ENCODE measurements around the gene GRHL1.
"Not testable (repeated sequence)": the region's sequence is repeated elsewhere in the genome, so short reads cannot be mapped to it uniquely, and the experiment has no call there.

The GRHL1 gene

GRCh38 chr2:10009271-10009810 is 57.8 kb downstream of the GRHL1 start:
- DNase-seq (ENCODE audit: low read depth in 2 of 2) = no peak

- DNase-seq (ENCODE audit: low read depth in 2 of 2) = no peak
Observed at GRCh38 chr2:10009811-10010781, 58.6 kb downstream of the GRHL1 start.

DNA sequence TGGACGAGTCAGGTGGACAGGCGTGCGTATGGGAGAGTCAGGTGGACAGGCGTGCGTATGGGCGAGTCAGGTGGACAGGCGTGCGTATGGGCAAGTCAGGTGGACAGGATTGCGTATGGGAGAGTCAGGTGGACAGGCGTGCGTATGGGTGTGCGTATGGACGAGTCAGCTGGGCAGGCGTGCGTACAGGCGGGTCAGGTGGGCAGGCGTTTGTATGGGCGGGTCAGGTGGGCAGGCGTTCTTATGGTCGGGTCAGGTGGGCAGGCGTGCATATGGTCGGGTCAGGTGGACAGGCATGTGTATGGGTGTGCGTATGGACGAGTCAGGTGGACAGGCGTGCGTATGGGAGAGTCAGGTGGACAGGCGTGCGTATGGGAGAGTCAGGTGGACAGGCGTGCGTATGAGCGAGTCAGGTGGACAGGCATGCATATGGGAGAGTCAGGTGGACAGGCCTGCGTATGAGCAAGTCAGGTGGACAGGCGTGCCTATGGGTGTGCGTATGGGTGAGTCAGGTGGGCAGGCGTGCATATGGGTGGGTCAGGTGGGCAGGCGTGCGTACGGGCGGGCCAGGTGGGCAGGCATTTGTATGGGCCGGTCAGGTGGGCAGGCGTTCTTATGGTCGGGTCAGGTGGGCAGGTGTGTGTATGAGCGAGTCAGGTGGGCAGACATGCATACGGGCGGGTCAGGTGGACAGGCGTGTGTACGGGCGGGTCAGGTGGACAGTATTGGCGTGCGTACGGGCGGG is 59.5 kb downstream of the GRHL1 start:
- DNase-seq (ENCODE audit: low read depth in 2 of 2) = not testable (repeated sequence)

GRCh38 chr2:10011606-10012325 is 60.3 kb downstream of the GRHL1 start:
- DNase-seq (ENCODE audit: low read depth in 2 of 2) = not testable (repeated sequence)

- not testable (repeated sequence) for DNase-seq (ENCODE audit: low read depth in 2 of 2)
Observed at GRCh38 chr2:10012366-10012962, 61.0 kb downstream of the GRHL1 start.

DNA sequence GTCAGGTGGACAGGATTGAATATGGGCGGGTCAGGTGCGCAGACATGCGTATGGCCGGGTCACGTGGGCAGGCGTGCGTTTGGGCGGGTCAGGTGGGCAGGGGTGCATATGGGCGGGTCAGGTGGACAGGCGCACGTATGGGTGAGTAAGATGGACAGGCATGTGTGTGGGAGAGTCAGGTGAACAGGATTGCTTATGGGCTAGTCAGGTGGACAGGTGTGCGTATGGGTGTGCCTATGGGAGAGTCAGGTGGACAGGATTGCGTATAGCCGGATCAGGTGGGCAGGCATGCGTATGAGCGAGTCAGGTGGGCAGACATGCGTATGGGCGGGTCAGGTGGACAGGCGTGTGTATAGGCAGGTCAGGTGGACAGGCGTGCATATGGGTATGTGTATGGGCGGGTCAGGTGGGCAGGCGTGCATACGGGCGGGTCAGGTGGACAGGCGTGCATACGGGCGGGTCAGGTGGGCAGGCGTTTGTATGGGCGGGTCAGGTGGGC is 61.5 kb downstream of the GRHL1 start:
- no peak for DNase-seq (ENCODE audit: low read depth in 2 of 2)

DNA sequence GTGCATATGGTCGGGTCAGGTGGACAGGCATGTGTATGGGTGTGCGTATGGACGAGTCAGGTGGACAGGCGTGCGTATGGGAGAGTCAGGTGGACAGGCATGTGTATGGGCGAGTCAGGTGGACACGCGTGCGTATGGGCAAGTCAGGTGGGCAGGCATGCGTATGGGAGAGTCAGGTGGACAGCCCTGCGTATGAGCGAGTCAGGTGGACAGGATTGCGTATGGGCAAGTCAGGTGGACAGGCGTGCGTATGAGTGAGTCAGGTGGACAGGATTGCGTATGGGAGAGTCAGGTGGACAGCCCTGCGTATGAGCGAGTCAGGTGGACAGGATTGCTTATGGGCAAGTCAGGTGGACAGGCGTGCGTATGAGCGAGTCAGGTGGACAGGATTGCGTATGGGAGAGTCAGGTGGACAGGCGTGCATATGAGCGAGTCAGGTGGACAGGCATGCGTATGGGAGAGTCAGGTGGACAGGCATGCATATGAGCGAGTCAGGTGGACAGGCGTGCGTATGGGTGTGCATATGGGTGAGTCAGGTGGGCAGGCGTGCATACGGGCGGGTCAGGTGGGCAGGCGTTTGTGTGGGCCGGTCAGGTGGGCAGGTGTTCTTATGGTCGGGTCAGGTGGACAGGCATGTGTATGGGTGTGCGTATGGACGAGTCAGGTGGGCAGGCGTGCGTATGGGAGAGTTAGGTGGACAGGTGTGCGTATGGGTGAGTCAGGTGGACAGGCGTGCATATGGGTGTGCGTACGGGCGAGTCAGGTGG is 62.3 kb downstream of the GRHL1 start:
- not testable (repeated sequence) for DNase-seq (ENCODE audit: low read depth in 2 of 2)

DNA sequence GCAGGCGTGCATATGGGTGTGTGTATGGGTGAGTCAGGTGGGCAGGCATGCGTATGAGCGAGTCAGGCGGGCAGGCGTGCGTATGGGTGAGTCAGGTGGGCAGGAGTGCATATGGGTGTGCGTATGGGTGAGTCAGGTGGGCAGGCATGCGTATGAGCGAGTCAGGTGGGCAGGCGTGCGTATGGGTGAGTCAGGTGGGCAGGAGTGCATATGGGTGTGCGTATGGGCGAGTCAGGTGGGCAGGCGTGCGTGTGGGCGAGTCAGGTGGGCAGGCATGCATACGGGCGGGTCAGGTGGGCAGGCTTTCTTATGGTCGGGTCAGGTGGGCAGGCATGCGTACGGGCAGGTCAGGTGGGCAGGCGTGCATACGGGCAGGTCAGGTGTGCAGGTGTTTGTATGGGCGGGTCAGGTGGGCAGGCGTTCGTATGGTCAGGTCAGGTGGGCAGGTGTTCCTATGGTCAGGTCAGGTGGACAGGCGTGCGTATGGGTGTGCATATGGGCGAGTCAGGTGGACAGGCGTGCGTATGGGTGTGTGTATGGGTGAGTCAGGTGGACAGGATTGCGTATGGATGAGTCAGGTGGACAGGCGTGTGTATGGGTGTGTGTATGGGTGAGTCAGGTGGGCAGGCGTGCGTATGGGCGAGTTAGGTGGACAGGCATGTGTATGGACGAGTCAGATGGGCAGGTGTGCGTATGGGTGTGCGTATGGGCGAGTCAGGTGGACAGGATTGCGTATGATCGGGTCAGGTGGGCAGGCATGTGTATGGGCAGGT is 63.1 kb downstream of the GRHL1 start:
- no peak for DNase-seq (ENCODE audit: low read depth in 2 of 2)

DNA sequence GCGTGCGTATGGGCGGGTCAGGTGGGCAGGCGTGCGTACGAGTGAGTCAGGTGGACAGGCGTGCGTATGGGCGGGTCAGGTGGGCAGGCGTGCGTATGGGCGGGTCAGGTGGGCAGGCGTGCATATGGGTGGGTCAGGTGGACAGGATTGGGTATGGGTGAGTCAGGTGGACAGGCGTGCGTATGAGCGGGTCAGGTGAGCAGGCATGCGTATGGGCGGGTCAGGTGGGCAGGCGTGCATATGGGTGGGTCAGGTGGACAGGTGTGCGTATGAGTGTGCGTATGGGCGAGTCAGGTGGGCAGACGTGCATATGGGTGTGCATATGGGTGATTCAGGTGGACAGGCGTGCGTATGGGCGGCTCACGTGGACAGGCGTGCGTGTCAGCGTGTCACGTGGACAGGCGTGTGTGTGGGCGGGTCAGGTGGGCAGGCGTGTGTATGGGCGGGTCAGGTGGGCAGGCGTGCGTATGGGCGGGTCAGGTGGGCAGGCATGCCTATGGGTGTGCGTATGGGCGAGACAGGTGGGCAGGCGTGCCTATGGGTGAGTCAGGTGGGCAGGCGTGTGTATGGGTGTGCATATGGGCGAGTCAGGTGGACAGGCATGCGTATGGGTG is 64.0 kb downstream of the GRHL1 start:
- not testable (repeated sequence) for DNase-seq (ENCODE audit: low read depth in 2 of 2)

DNA sequence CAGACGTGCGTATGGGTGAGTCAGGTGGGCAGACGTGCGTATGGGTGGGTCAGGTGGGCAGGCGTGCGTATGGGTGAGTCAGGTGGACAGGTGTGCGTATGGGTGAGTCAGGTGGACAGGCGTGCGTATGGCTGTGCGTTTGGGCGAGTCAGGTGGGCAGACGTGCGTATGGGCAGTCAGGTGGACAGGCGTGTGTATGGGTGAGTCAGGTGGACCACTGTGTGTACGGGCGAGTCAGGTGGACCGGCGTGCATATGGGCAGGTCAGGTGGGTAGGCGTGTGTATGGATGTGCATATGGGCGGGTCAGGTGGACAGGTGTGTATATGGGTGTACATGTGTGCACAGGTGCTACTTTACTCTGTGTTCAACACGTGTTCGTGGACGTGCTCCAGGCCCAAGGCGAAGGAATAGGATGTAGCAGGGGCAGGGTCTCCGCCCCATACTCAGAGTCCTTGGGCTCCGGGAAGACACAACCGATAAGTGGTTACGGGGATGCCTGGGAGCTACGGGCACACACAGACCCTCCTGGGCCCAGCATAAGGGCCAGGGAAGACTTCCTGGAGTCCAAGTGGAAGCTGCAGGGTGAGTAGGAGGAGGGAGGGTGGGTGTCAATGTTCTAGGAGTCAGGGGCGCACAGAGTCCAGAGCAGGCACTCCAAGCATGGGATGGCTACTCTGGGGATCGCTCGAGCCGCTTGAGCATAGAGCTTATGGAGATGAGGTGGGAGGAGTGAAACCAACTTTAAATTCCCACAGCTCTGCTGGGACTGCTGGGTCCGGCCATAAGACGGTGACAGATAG is 64.7 kb downstream of the GRHL1 start:
- no peak for DNase-seq (ENCODE audit: low read depth in 2 of 2)

DNA sequence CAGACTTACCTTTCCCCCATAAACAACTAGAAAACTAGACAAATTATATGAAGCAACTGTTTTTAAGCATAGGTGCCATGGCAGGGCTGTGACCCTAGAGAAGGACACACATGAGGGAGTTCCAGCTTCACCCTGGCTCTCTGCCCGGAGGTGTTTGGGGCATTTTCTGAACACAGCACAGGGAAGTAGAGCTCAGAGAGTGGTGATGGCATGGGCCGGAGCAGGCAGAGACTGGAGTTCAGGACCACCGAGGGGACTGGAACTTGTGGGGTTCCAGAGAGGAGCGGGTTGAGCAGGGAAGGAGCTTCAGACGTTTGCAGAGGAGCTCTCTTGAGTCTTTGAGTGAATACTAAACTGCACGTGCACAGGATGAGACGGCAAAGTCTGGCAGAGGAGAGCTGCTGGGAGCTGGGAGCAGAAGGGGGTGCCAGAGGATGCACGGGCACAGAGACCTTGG is 65.3 kb downstream of the GRHL1 start:
- no peak for DNase-seq (ENCODE audit: low read depth in 2 of 2)

- DNase-seq (ENCODE audit: low read depth in 2 of 2) = no peak
Observed at GRCh38 chr2:10017313-10017941, 65.9 kb downstream of the GRHL1 start.

DNA sequence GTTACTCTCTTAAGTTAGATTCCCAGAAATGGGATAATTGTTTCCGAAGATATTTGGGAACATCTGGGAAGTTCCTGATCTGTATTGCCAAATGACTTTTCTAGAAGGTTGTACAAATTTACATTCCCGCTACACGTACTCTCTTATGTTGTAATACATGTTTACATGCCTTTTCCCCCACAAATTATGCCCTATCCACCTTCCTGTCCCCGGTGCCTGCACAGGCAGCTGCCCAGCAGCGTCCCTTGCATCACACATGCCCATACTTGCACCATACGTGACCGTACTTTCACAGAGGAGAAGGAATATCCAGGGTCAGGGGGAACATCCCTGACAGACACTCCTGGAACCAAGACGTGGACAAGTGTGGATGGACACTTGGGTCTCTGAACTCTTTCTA is 67.7 kb downstream of the GRHL1 start:
- DNase-seq (ENCODE audit: low read depth in 2 of 2) = no peak

DNA sequence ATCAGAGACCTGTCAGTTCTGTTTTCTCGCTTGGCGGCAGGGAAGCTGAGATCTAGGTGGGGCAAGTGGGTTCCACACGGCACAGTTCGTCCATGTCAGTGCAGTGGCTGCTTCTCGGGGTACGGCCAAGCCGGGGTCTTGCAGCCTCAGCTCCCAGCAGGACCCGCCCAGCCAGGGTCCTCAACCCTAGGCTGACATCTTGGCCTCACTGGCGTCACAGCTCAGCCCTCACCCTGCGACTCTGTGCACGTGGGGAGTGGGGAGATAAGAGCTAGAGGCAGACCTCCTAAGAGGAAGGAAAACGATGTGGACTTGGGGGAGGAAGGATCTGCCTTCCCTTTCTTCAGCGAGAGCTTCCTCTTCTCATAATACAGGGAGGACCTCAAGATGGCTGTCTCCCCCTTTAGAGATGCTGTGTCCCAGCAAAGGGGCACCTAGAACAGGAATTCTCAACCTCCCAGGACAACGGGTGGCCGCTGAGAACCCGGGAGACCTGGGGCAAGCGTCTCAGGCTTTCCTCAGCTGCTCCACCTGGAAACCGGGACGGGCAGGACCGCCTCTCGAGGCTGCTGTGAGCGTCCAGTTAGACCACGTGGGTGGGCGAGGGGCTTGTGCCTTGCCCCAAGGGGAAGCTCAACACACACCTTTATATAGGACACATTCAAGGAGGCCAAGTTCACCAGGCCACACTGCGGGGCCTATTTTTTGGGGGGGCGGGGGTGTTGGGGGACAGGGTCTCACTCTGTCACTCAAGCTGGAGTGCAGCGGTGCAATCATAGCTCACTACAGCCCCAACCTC is 68.3 kb downstream of the GRHL1 start:
- no peak for DNase-seq (ENCODE audit: low read depth in 2 of 2)

GRCh38 chr2:10022041-10022421 is 70.5 kb downstream of the GRHL1 start:
- no peak for DNase-seq (ENCODE audit: low read depth in 2 of 2)

DNA sequence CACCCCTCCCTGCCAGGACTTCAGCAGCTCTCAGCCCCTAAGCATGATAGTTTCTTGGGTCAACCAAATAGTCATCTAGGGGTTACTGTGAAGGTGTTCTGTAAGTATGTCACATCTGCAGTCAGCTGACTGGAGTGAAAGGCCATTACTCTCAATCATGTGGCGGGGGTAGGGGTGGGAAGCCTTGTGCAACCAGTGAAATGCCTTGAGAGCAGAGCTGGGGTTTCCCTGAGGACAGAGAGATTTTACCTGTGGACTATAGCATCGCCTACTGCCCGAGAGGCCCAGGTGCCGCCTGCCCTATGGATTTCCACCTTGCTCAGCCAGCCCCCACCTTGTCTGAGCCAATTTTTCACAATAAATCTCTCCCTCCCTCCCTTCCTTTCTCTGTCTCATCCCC is 71.0 kb downstream of the GRHL1 start:
- DNase-seq (ENCODE audit: low read depth in 2 of 2) = no peak

Data from stimulated activated CD8-positive, alpha-beta memory T cell treated with anti-CD3 and anti-CD28 coated beads, Interleukin-7, amount 100 ng/mL, for 1 hour (primary cell).